SU-DHL-6 (cell line): Measurements from ENCODE around the gene MCM5.

Experiments used
- H2AFZ ChIP-seq: fragments of 200-600 bp; sonication (generic); 2 replicates; pipeline ENCODE4 v1.6.1; 2014; ENCODE audit warnings: low read depth, mild to moderate bottlenecking, moderate library complexity, mixed read lengths, antibody characterized with exemption, low read length; ENCODE audit not compliant: severe bottlenecking
- H3F3A ChIP-seq: fragments of 200-600 bp; shearing (Covaris generic); 2 replicates; pipeline ENCODE4 v1.6.0; 2016; ENCODE audit warnings: antibody characterized with exemption, mild to moderate bottlenecking; ENCODE audit not compliant: insufficient read depth
- H3K27ac ChIP-seq: fragments of 200-600 bp; sonication (generic); 2 replicates; pipeline ENCODE4 v1.5.1; 2016; ENCODE audit warnings: low read depth, mild to moderate bottlenecking, low read length, moderate library complexity, mixed read lengths
- H3K27me3 ChIP-seq: fragments of 200-600 bp; sonication (generic), shearing (Covaris generic); 2 replicates; pipeline ENCODE4 v1.6.0; 2014; ENCODE audit warnings: mild to moderate bottlenecking, low read length
- H3K36me3 ChIP-seq: fragments of 200-600 bp; sonication (generic); 2 replicates; pipeline ENCODE4 v1.6.1; 2014; ENCODE audit warnings: mild to moderate bottlenecking, low read length, mixed read lengths
- H3K4me2 ChIP-seq: fragments of 300-600, 200-600 bp; shearing (Covaris generic), sonication (generic); 2 replicates; pipeline ENCODE4 v1.6.0; 2014; ENCODE audit warnings: low read length, low read depth, mild to moderate bottlenecking; ENCODE audit not compliant: poor library complexity, severe bottlenecking
- H3K4me3 ChIP-seq: fragments of 200-600 bp; sonication (generic); 2 replicates; pipeline ENCODE4 v1.5.1; 2014; ENCODE audit warnings: antibody characterized with exemption, low read length, mild to moderate bottlenecking, mixed read lengths; ENCODE audit not compliant: insufficient read depth, poor library complexity, severe bottlenecking
- H3K79me2 ChIP-seq: fragments of 200-600 bp; sonication (generic); 2 replicates; pipeline ENCODE4 v1.6.1; 2014; ENCODE audit warnings: mild to moderate bottlenecking, low read length, moderate library complexity; ENCODE audit not compliant: insufficient read depth
- H3K9ac ChIP-seq: fragments of 200-600 bp; sonication (generic); 2 replicates; pipeline ENCODE4 v1.7.0; 2014; ENCODE audit warnings: mild to moderate bottlenecking, low read length
- H3K9me2 ChIP-seq: fragments of 200-600 bp; sonication (generic); replicated peaks from 2 replicates; pipeline ENCODE4 v1.6.1; 2014; ENCODE audit warnings: low read length; ENCODE audit not compliant: insufficient read depth
- H3K9me3 ChIP-seq: fragments of 200-600 bp; sonication (generic); 2 replicates; pipeline ENCODE4 v1.6.1; 2014; ENCODE audit warnings: low read length, mixed read lengths; ENCODE audit not compliant: insufficient read depth
- H4K20me1 ChIP-seq: fragments of 200-600 bp; sonication (generic); 2 replicates; pipeline ENCODE4 v1.6.1; 2014; ENCODE audit warnings: low read depth, mild to moderate bottlenecking, antibody characterized with exemption, low read length, moderate library complexity, mixed read lengths
- EZH2phosphoT487 ChIP-seq: fragments of 200-600 bp; sonication (generic), shearing (Covaris generic); conservative IDR thresholded peaks from 2 replicates; pipeline ENCODE4 v1.6.1; 2018; ENCODE audit warnings: mild to moderate bottlenecking, antibody characterized with exemption, low read length, moderate library complexity, mixed read lengths
- TF ChIP-seq, protein P1 (sequence below): fragments of 200-600 bp; sonication (generic); IDR thresholded peaks from one replicate; pipeline ENCODE4 v1.5.1; 2017; ENCODE audit warnings: antibody characterized with exemption, mild to moderate bottlenecking, low read length, moderate library complexity; ENCODE audit not compliant: insufficient read depth, poor library complexity, severe bottlenecking

The MCM5 gene

GRCh38 chr22:35381424-35382009, 18.4 kb upstream of the MCM5 start:
- Histone ChIP-seq H3K79me2 (no peaks in the 10 kb centered on the region), H3K27ac (no peak overlapping the region), H3K9me2 (no peaks in the 10 kb centered on the region), H3K9ac (peak overlapping the region; percentile 47), H4K20me1 (no peaks in the 10 kb centered on the region), H3F3A (no peaks in the 10 kb centered on the region), H3K27me3 (no peaks in the 10 kb centered on the region), H3K4me3 (peak overlapping the region; percentile 48), H3K36me3 (no peaks in the 10 kb centered on the region), H3K4me2 (peak overlapping the region; percentile 60), H3K9me3 (no peaks in the 10 kb centered on the region), H2AFZ (peak overlapping the region; percentile 95)
- no peak for TF ChIP-seq EZH2phosphoT487
- TF ChIP-seq, protein P1, sequence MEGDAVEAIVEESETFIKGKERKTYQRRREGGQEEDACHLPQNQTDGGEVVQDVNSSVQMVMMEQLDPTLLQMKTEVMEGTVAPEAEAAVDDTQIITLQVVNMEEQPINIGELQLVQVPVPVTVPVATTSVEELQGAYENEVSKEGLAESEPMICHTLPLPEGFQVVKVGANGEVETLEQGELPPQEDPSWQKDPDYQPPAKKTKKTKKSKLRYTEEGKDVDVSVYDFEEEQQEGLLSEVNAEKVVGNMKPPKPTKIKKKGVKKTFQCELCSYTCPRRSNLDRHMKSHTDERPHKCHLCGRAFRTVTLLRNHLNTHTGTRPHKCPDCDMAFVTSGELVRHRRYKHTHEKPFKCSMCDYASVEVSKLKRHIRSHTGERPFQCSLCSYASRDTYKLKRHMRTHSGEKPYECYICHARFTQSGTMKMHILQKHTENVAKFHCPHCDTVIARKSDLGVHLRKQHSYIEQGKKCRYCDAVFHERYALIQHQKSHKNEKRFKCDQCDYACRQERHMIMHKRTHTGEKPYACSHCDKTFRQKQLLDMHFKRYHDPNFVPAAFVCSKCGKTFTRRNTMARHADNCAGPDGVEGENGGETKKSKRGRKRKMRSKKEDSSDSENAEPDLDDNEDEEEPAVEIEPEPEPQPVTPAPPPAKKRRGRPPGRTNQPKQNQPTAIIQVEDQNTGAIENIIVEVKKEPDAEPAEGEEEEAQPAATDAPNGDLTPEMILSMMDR = no peak

DNA sequence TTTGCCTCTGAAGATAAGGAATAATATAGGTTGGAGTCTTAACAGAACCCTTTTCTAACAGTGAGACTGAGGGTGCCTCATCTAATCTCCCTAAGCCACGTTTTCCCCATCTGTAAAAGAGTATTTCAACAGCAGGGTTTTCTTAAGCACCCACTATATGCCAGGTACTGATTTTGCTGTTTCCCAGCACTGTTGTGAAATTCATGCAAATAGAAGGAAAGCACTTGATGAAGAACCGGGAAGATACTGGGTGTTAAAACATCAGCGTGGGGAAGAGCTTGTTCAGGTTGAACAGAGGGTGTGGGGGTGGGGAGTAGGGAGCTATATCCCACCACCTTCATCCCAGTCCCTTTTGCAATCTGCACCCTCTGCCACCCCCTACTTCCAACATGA, 16.3 kb upstream of the MCM5 start:
- H2AFZ ChIP-seq = no peak overlapping the region
- TF ChIP-seq, protein P1 = no peak
- TF ChIP-seq EZH2phosphoT487 = no peak
- no peaks in the 10 kb centered on the region for H3F3A ChIP-seq
- H3K9me2 ChIP-seq = no peaks in the 10 kb centered on the region
- H3K4me3 ChIP-seq = no peak overlapping the region
- no peak overlapping the region for H3K27ac ChIP-seq
- H3K79me2 ChIP-seq = no peaks in the 10 kb centered on the region
- H3K9me3 ChIP-seq = no peaks in the 10 kb centered on the region
- H3K9ac ChIP-seq = no peak overlapping the region
- no peaks in the 10 kb centered on the region for H3K27me3 ChIP-seq
- H4K20me1 ChIP-seq = no peaks in the 10 kb centered on the region
- H3K4me2 ChIP-seq = no peak overlapping the region
- H3K36me3 ChIP-seq = no peaks in the 10 kb centered on the region

DNA sequence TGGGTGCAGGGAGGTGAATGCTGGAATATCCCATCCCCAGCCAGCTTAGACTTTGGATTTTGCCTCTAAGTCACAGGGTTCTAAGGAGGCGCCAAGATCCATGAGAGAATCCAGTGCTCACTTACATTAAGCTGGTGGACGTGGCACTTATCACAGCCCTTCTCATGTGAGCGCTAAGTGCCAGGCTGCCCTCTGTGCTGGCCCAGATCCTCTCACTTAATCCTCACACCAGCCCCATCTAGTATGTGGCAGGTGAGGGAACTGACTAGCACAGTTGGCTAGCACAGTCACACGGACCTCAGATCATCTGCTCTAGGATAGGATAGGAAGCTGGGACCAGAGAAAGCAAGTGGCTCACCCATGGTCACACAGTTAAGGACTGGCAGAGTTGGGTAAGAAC, 15.4 kb upstream of the MCM5 start:
- no peak overlapping the region for H3K9ac ChIP-seq
- H3K9me3 ChIP-seq = no peaks in the 10 kb centered on the region
- H3F3A ChIP-seq = no peaks in the 10 kb centered on the region
- no peak for TF ChIP-seq EZH2phosphoT487
- TF ChIP-seq, protein P1 = no peak
- H3K79me2 ChIP-seq = no peaks in the 10 kb centered on the region
- H3K9me2 ChIP-seq = no peaks in the 10 kb centered on the region
- no peak overlapping the region for H3K27ac ChIP-seq
- no peak overlapping the region for H2AFZ ChIP-seq
- no peaks in the 10 kb centered on the region for H3K27me3 ChIP-seq
- H4K20me1 ChIP-seq = no peaks in the 10 kb centered on the region
- no peaks in the 10 kb centered on the region for H3K36me3 ChIP-seq
- no peak overlapping the region for H3K4me2 ChIP-seq
- no peak overlapping the region for H3K4me3 ChIP-seq
